Transverse colon (tissue), 3 donors: ENCODE data around the gene CPXM2.

ENCODE experiments used
- CTCF ChIP-seq, 5 experiments: fragments of 200-600 bp in 3 of 5; fragments of 450-650 bp in 2 of 5; sonication (generic) in 3 of 5; IDR thresholded peaks; 1 replicate in 2 of 5; 2 replicates in 3 of 5; pipeline ENCODE4 v1.5.1; 2016 to 2017; ENCODE audit warnings: antibody characterized with exemption in 5 of 5, inconsistent platforms in 3 of 5, mild to moderate bottlenecking in 2 of 5, moderate library complexity in 1 of 5
- POLR2A ChIP-seq: fragments of 450-650 bp; IDR thresholded peaks from one replicate; pipeline ENCODE4 v1.6.1; 2016; ENCODE audit warnings: antibody characterized with exemption, mild to moderate bottlenecking, moderate library complexity

- TF ChIP-seq CTCF (IDR thresholded peaks at IDR 0.05) (no peak), POLR2A (no peak)
These were observed 36.8 kb upstream of the CPXM2 start for GRCh38 chr10:123928427-123928826.
